Smooth muscle cell (in vitro differentiated cells): Measurements from ENCODE around the gene GRID1. TPM values are rescaled to one million over a fixed set of nuclear protein-coding genes. Genes with fewer than 3 reads are reported as not detected.

ENCODE experiments used
- DNase-seq: peaks from one replicate; lab custom pipeline; 2025; ENCODE audit not compliant: unreplicated experiment; lab: John Stamatoyannopoulos, UW
- H2AFZ ChIP-seq: fragments of 200-600 bp; sonication (generic); 2 replicates; pipeline ENCODE4 v1.6.0; 2016; ENCODE audit warnings: antibody characterized with exemption, low read depth, mild to moderate bottlenecking
- H3F3A ChIP-seq: fragments of 200-600 bp; sonication (generic); 2 replicates; pipeline ENCODE4 v1.6.0; 2017; ENCODE audit warnings: antibody characterized with exemption, low read depth
- H3K27ac ChIP-seq: fragments of 200-600 bp; sonication (generic); 2 replicates; pipeline ENCODE4 v1.5.1; 2016; ENCODE audit warnings: low read depth, mild to moderate bottlenecking
- H3K27me3 ChIP-seq: fragments of 200-600 bp; sonication (generic); 2 replicates; pipeline ENCODE4 v1.6.1; 2016; ENCODE audit warnings: low read depth, mild to moderate bottlenecking
- H3K36me3 ChIP-seq: fragments of 200-600 bp; sonication (generic); 2 replicates; pipeline ENCODE4 v1.5.1; 2016; ENCODE audit warnings: low read depth
- H3K4me1 ChIP-seq: fragments of 200-600 bp; sonication (generic); 2 replicates; pipeline ENCODE4 v1.5.1; 2016; ENCODE audit warnings: low read depth
- H3K4me2 ChIP-seq: fragments of 200-600 bp; sonication (generic); 2 replicates; pipeline ENCODE4 v1.6.0; 2016; ENCODE audit warnings: mild to moderate bottlenecking
- H3K4me3 ChIP-seq: fragments of 200-600 bp; sonication (generic); 2 replicates; pipeline ENCODE4 v1.5.1; 2016; ENCODE audit warnings: mild to moderate bottlenecking
- H3K79me2 ChIP-seq: fragments of 200-600 bp; sonication (generic); 2 replicates; pipeline ENCODE4 v1.6.0; 2016; ENCODE audit warnings: low read depth, mild to moderate bottlenecking
- H3K9ac ChIP-seq: fragments of 200-600 bp; sonication (generic); 2 replicates; pipeline ENCODE4 v1.6.0; 2016; ENCODE audit warnings: low read depth
- H3K9me3 ChIP-seq: fragments of 200-600 bp; sonication (generic); replicated peaks from 2 replicates; pipeline ENCODE4 v1.5.1; 2016; ENCODE audit warnings: low read depth
- H4K20me1 ChIP-seq: fragments of 200-600 bp; sonication (generic); 2 replicates; pipeline ENCODE4 v1.6.0; 2016; ENCODE audit warnings: low read depth
- WGBS: methylation state at CpG from one replicate; pipeline ENCODE4 v1.1.7; 2016; ENCODE audit warnings: low lambda C conversion rate; 5-methylcytosine and 5-hydroxymethylcytosine counted together
- polyA plus RNA-seq: library from polyadenylated mRNA; unstranded; fragments of >200 nt; fragmentation: Nextera tagmentation; extraction: Ambion mirVana; gene quantifications from 2 replicates; pipeline ENCODE4 v1.2.1, GENCODE V29; 2016
- total RNA-seq: library from RNA; depleted of rRNA; stranded (reverse); fragments of >200 nt; gene quantifications from 2 replicates; pipeline ENCODE4 v1.2.3, GENCODE V29; 2014
- TF ChIP-seq, protein P1 (sequence below): fragments of 200-600 bp; sonication (generic); IDR thresholded peaks from 2 replicates; pipeline ENCODE4 v1.5.1; 2017; ENCODE audit warnings: borderline replicate concordance, mild to moderate bottlenecking, antibody characterized with exemption; ENCODE audit not compliant: insufficient read depth, poor library complexity, severe bottlenecking

GRID1 gene
- total and polyA plus RNA-seq, 2 experiments from 2014 or later = 4.4 to 7.4 TPM

DNA sequence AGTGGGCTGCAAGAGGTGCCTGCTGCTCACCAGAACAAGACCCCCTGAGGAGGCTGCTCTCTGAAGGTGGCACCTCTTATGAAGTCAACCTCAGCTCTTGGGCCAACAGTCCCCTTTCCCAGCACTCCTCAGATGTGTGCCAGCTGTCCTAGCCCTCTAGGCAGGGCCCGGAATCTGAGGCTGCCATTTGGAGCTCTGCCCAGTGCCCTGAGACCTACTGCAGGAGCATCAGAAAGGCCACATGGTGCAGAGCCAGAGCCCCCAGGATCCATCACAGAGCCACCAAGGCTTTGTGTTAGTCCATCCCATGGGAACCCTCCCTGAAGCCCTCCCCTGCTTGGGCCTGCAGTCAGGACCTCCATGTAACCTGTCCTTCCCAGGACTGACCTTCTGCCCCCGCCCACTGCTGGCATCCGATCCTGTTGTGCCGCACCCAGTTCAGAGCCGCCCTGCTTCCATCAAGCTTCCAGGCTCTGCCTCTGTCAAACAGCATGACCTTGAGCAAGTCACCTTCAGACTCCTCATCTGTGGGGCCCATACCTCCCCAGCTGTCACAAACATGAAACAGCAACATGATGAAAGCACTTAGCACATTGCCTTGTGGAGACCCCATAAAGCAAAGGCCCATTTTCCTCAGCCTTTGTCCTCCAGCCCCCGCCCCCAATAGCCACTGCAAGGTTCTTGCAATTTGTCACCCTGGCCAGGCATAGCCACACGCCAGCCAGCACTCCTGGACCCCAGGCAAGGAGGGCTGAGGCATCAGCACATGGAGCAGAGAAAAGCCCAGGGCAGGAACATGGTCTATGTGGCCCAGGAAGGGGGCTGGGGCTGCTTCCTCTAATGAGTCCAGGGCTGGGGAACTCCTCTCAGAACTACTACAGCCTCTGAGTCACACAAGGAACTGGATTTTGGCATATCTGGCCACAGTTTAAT lies 51.7 kb downstream of the GRID1 start:
- H3K36me3 ChIP-seq = no peaks in the 10 kb centered on the region
- H2AFZ ChIP-seq = no peak overlapping the region
- H3K4me2 ChIP-seq = no peak overlapping the region
- peaks cover 54% of the 10 kb centered on the region for H4K20me1 ChIP-seq
- TF ChIP-seq, protein P1, sequence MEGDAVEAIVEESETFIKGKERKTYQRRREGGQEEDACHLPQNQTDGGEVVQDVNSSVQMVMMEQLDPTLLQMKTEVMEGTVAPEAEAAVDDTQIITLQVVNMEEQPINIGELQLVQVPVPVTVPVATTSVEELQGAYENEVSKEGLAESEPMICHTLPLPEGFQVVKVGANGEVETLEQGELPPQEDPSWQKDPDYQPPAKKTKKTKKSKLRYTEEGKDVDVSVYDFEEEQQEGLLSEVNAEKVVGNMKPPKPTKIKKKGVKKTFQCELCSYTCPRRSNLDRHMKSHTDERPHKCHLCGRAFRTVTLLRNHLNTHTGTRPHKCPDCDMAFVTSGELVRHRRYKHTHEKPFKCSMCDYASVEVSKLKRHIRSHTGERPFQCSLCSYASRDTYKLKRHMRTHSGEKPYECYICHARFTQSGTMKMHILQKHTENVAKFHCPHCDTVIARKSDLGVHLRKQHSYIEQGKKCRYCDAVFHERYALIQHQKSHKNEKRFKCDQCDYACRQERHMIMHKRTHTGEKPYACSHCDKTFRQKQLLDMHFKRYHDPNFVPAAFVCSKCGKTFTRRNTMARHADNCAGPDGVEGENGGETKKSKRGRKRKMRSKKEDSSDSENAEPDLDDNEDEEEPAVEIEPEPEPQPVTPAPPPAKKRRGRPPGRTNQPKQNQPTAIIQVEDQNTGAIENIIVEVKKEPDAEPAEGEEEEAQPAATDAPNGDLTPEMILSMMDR = no peak
- H3F3A ChIP-seq = no peaks in the 10 kb centered on the region
- DNase-seq = no peak
- no peaks in the 10 kb centered on the region for H3K4me1 ChIP-seq
- H3K27me3 ChIP-seq = no peaks in the 10 kb centered on the region
- H3K9ac ChIP-seq = no peak overlapping the region
- no peak overlapping the region for H3K4me3 ChIP-seq
- no peak overlapping the region for H3K27ac ChIP-seq
- H3K9me3 ChIP-seq = no peaks in the 10 kb centered on the region
- no peaks in the 10 kb centered on the region for H3K79me2 ChIP-seq
- WGBS = 73% methylated on average over 7 of the region's 7 CpGs

DNA sequence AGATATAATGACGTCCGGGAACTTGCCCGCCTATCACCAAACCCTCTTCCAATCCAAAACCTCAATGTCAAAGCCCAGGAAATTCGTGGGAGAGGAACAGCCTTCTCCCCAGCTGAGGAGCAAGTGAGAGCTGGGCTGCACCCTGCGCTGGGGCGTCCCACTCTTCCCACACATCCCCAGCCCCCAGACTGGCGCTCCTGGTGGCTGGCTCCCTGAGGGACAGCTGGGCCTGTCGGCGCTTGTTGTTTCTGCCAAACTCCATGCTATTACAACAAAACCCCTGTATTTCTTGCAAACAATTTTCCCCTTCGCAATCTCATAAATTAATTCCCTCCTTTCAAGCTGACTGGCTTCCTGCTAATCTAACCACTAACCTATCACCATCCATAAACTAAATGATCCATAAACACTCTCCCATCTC lies 53.0 kb downstream of the GRID1 start:
- Histone ChIP-seq H3F3A (no peaks in the 10 kb centered on the region), H4K20me1 (peaks cover 54% of the 10 kb centered on the region), H3K9me3 (no peaks in the 10 kb centered on the region), H2AFZ (no peak overlapping the region), H3K4me2 (no peak overlapping the region), H3K36me3 (no peaks in the 10 kb centered on the region), H3K27ac (no peak overlapping the region), H3K4me3 (no peak overlapping the region), H3K27me3 (no peaks in the 10 kb centered on the region), H3K4me1 (no peaks in the 10 kb centered on the region), H3K9ac (no peak overlapping the region), H3K79me2 (no peaks in the 10 kb centered on the region)
- TF ChIP-seq, protein P1 = no peak
- WGBS = 84% methylated on average over 9 of the region's 10 CpGs
- no peak for DNase-seq

DNA sequence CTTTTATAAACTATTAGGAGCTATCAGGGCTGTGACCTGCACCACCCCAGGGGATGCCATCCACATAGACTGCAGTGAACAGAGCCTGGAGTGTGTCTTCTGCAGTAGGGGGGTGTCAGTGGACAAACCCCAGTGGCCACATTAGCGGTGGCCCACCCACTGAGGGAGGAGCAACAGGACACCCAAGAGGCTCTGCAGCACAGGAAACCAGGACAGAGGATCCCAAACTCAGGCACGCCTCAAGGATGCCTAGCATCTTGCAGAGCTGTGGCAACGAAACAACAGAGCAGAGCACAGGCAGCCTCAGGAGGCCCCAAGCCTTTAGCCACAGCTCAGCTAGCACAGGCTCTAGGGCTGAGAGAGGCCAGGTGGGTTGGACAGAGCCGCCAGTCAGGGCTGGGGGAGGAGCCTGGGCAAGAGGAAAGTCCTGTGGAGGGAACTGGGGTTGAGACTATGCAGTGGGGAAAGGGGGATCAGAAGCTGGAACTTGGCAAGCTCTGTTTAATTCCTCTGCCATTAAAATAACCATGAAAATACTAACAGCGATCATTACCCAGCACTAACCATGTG lies 53.8 kb downstream of the GRID1 start:
- no peaks in the 10 kb centered on the region for H3K9me3 ChIP-seq
- H3K79me2 ChIP-seq = no peaks in the 10 kb centered on the region
- H3K36me3 ChIP-seq = no peaks in the 10 kb centered on the region
- H3F3A ChIP-seq = no peaks in the 10 kb centered on the region
- WGBS = 86% methylated on average over 5 of the region's 5 CpGs
- TF ChIP-seq, protein P1 = no peak
- H3K9ac ChIP-seq = no peak overlapping the region
- H3K27ac ChIP-seq = no peak overlapping the region
- no peaks in the 10 kb centered on the region for H3K4me1 ChIP-seq
- no peaks in the 10 kb centered on the region for H3K27me3 ChIP-seq
- no peak overlapping the region for H2AFZ ChIP-seq
- DNase-seq = no peak
- no peak overlapping the region for H3K4me2 ChIP-seq
- no peak overlapping the region for H3K4me3 ChIP-seq
- H4K20me1 ChIP-seq = peaks cover 51% of the 10 kb centered on the region
